Bronchial epithelial cell (primary cell): Measurements from ENCODE around the gene UBE2Q1. TPM values are rescaled to one million over a fixed set of nuclear protein-coding genes. Genes with fewer than 3 reads are reported as not detected.

Source experiments
- DNase-seq: peaks from one replicate; pipeline ENCODE4 v3.0.0-alpha.2; 2010; ENCODE audit warnings: low read depth
- FAIRE-seq: peaks from 2 replicates; lab custom pipeline; 2011; peaks lifted over from hg19 to GRCh38; lab: Jason Lieb, UNC
- H3K27me3 ChIP-seq: 2 replicates; pipeline ENCODE4 v1.5.1; 2011; ENCODE audit warnings: low read length; ENCODE audit not compliant: control insufficient read depth, insufficient read depth
- H3K36me3 ChIP-seq: 2 replicates; pipeline ENCODE4 v1.5.1; 2011; ENCODE audit warnings: low read length; ENCODE audit not compliant: control insufficient read depth, insufficient read depth
- H3K4me3 ChIP-seq: 2 replicates; pipeline ENCODE4 v1.5.1; 2011; ENCODE audit warnings: mild to moderate bottlenecking, low read depth, low read length, control low read depth
- total RNA-seq: library from RNA; depleted of rRNA; stranded (reverse); fragments of >200 nt; gene quantifications from 2 replicates; pipeline ENCODE4 v1.2.1, GENCODE V29; 2014
- TF ChIP-seq, protein P1 (sequence below): IDR thresholded peaks from 2 replicates; pipeline ENCODE4 v1.5.1; 2011; ENCODE audit warnings: mild to moderate bottlenecking, moderate library complexity, low read length, control low read depth, inconsistent platforms; ENCODE audit not compliant: insufficient read depth, severe bottlenecking

UBE2Q1 gene
- total RNA-seq, 1 donor from 2014 or later, result 20.3 TPM

DNA sequence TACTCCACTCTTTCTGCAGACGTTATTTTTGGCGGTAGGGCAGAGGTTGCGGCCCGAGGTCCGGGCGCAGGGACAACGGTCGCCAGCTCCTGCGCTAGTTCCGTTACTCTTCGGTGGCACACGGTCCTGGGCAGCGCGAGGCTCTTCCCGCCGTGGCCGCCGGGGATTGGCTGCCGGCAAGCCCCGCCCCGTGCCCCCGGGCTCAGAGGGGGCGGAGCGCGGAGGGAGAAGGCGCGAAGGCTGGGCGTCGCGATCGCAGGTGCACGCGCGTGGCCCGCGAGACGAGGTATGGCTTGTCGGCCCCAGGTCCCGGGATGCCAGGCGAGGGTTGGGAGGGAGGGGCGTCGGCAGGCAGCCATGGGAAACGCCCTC lies 55.7 kb downstream of the UBE2Q1 start:
- no peak overlapping the region for H3K4me3 ChIP-seq

DNA sequence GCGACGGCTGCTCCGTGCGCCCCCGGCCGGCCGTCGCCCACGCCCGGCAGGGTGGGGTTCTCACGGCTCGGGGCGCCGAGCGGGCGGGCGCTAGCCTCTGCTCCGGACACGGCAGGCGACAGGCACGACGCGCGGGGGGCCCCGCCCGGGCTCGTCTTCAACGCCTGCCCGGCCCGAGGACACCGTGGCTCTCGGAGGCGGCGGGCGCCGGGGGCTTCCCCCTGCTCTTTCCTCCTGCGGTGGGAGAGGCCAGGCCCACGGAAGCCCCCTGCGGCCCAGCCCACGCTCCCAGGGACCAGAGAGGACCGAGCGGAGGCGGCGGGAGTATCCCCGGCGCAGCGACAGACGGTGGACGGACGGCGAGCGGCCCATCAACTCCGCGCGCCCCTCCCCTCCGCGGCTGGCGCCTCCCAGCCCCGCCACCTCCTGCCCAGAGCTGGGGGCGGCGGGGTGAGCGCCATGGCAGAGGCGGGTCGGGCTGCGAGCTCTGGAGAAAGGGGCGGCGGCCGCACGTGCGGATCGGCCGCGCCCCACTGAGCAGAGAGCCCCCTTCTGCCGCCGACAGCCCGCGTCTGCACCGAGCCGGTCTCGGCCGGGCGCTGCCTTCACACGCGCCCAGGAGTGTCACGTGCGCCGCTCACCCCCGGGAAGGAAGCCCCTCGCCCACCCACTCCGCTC lies 56.3 kb downstream of the UBE2Q1 start, which contains the start of the genes SHE and TDRD10:
Gene SHE (minus strand): TSS at position 347 of the 678 bp plus-strand sequence. CDS start 386 bp downstream, outside the sequence.
Gene TDRD10 (plus strand): TSS at position 154 of the 678 bp plus-strand sequence. CDS start 4,685 bp downstream, outside the sequence.
- FAIRE-seq (no peak), DNase-seq (no peak)
- H3K27me3 ChIP-seq, result peaks cover 21% of the 10 kb centered on the region
- peak within 1 kb of the TSS; percentile 19 for H3K4me3 ChIP-seq
- TF ChIP-seq, protein P1, sequence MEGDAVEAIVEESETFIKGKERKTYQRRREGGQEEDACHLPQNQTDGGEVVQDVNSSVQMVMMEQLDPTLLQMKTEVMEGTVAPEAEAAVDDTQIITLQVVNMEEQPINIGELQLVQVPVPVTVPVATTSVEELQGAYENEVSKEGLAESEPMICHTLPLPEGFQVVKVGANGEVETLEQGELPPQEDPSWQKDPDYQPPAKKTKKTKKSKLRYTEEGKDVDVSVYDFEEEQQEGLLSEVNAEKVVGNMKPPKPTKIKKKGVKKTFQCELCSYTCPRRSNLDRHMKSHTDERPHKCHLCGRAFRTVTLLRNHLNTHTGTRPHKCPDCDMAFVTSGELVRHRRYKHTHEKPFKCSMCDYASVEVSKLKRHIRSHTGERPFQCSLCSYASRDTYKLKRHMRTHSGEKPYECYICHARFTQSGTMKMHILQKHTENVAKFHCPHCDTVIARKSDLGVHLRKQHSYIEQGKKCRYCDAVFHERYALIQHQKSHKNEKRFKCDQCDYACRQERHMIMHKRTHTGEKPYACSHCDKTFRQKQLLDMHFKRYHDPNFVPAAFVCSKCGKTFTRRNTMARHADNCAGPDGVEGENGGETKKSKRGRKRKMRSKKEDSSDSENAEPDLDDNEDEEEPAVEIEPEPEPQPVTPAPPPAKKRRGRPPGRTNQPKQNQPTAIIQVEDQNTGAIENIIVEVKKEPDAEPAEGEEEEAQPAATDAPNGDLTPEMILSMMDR, result no peak
- no peaks in the 10 kb centered on the region for H3K36me3 ChIP-seq

More for the DNA sequence above, 55.7 kb downstream of the UBE2Q1 start:
- DNase-seq, result no peak
- FAIRE-seq, result no peak
- Histone ChIP-seq H3K36me3 (no peaks in the 10 kb centered on the region), H3K27me3 (peaks cover 22% of the 10 kb centered on the region)
- TF ChIP-seq, protein P1, result no peak

DNA sequence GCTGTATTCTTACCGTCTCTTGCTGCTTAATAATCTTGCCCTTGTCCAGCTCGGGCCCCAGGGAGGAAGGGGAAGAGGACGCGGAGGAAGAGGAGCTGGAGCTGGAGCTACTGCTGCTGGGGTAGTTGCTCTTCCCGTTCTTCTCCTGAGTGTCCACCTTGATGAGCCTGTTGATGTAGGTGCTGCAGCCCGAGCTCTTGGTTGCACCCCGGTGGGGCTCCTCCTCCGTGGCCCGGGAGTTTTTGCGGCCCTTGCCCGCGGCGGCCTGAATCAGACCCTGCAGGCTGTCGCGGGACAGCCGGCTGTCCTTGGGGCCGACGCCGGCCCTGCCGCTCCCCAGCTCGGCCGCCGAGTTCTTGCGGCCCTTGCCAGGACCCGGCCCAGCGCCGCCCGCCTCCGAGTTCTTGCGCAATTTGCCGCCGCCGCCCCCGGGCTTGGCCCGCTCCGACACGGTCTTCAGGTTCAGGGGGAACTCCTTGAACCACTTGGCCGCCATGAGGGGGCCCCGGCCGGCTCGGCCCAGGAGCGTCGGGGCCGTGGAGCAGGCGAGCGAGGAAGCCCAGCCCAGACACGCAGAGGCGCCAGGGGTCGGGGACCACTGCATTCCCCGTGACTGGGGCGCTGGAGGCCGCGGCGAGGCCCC lies 56.9 kb downstream of the UBE2Q1 start:
- peaks cover 21% of the 10 kb centered on the region for H3K27me3 ChIP-seq
- TF ChIP-seq, protein P1, result no peak
- peak overlapping the region; percentile 19 for H3K4me3 ChIP-seq
- FAIRE-seq (no peak), DNase-seq (no peak)
- no peaks in the 10 kb centered on the region for H3K36me3 ChIP-seq

DNA sequence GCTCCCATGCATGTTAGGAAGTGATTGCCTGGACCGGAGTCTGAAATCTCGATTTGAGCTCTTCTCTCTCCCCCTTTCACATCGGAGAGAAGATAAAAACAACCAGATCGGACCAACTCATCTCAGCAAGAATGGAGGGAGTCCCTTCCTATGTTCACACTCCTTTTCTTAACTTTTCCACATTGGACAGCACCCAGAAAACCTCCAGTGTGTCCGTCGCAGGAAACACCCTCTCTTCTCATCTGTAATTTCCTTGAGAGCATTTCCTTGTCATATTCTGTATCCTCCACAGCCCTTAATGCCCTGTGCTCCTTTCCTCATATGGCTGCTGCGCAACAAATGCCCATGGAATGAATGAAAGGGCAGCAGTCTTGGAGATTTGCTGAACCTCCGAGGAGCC lies 57.9 kb downstream of the UBE2Q1 start:
- peaks cover 19% of the 10 kb centered on the region for H3K27me3 ChIP-seq
- no peak for DNase-seq
- no peak overlapping the region for H3K4me3 ChIP-seq
- TF ChIP-seq, protein P1, result no peak
- FAIRE-seq, result no peak
- H3K36me3 ChIP-seq, result no peaks in the 10 kb centered on the region

DNA sequence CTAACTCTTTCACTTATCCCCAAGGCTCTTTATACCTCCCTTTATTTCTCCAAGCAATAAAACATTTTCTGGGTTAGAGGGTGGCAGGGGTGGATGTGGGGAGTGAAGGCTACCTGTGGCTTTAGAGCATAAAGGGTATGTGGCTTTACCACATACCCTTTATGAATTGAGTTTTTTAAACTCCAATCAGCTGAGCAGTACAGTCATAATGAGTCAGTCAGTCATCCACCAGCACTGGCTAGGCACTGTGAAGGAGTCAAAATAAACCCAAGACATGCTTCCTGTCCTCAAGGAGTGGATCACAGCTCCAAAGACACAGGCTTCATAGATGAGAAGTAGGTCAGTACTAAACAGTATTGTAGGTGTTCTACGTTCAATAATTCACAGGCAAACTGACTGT lies 59.0 kb downstream of the UBE2Q1 start:
- Histone ChIP-seq H3K27me3 (peaks cover 19% of the 10 kb centered on the region), H3K36me3 (no peaks in the 10 kb centered on the region), H3K4me3 (no peak overlapping the region)
- peak; percentile 8 for DNase-seq
- TF ChIP-seq, protein P1, result no peak
- no peak for FAIRE-seq

Other genes starting within 250 kb of the UBE2Q1 start
- 0.13 TPM in 1 of 2 replicates, not detected in the other for gene AQP10, start 237.6 kb downstream of the UBE2Q1 start, total RNA-seq
- gene ATP8B2, start 233.1 kb downstream of the UBE2Q1 start, total RNA-seq, result 15.5 and 26.8 TPM in 2 replicates
- 47.9 and 70.0 TPM in 2 replicates for gene IL6R, start 153.3 kb downstream of the UBE2Q1 start, total RNA-seq
- under 0.01 TPM in 1 of 2 replicates, not detected in the other for gene TDRD10, start 56.4 kb downstream of the UBE2Q1 start, total RNA-seq
- under 0.01 TPM in 1 of 2 replicates, not detected in the other for gene SHE, start 56.2 kb downstream of the UBE2Q1 start, total RNA-seq
- gene CHRNB2, start 9.1 kb upstream of the UBE2Q1 start, total RNA-seq, result not detected in 2 replicates
- gene ADAR, start 49.5 kb upstream of the UBE2Q1 start, total RNA-seq, result 44.5 and 68.5 TPM in 2 replicates